Glutamatergic neuron (in vitro differentiated cells): ENCODE results near the gene SERTAD2. TPM values are rescaled to one million over a fixed set of nuclear protein-coding genes. Genes with fewer than 3 reads are reported as not detected.

Source experiments
- DNase-seq: peaks from one replicate; pipeline ENCODE4 v3.0.0; 2022
- H3K27ac Mint-ChIP-seq: one replicate; pipeline ENCODE4 v1.8.0; 2020; ENCODE audit warnings: mild to moderate bottlenecking, mixed read lengths, inconsistent platforms; ENCODE audit not compliant: unreplicated experiment
- H3K27me3 Mint-ChIP-seq: one replicate; pipeline ENCODE4 v1.8.0; 2020; ENCODE audit warnings: mild to moderate bottlenecking, moderate library complexity, mixed read lengths, inconsistent platforms; ENCODE audit not compliant: unreplicated experiment
- H3K36me3 Mint-ChIP-seq: one replicate; pipeline ENCODE4 v1.8.0; 2020; ENCODE audit warnings: mild to moderate bottlenecking, mixed read lengths, inconsistent platforms; ENCODE audit not compliant: unreplicated experiment
- H3K4me1 Mint-ChIP-seq: one replicate; pipeline ENCODE4 v1.8.0; 2020; ENCODE audit warnings: mild to moderate bottlenecking, low read depth, mixed read lengths, inconsistent platforms; ENCODE audit not compliant: unreplicated experiment
- H3K4me3 Mint-ChIP-seq: one replicate; pipeline ENCODE4 v1.8.0; 2020; ENCODE audit warnings: mild to moderate bottlenecking, mixed read lengths, inconsistent platforms; ENCODE audit not compliant: unreplicated experiment
- H3K9me3 Mint-ChIP-seq: one replicate; pipeline ENCODE4 v1.8.0; 2020; ENCODE audit warnings: mild to moderate bottlenecking, moderate library complexity, mixed read lengths, inconsistent platforms; ENCODE audit not compliant: unreplicated experiment
- total RNA-seq: library from RNA; stranded (reverse); fragmentation: NEBNext Ultra II Directional; extraction: Animal tissue kit (Norgen Biotek cat#: 25700); gene quantifications from one replicate; pipeline ENCODE4 v1.2.1, GENCODE V29; 2021; ENCODE audit not compliant: unreplicated experiment
- TF ChIP-seq, protein P1 (sequence below): fragments of 200-600 bp; sonication (generic); IDR thresholded peaks from one replicate; pipeline ENCODE4 v1.5.0; 2021; ENCODE audit not compliant: partially characterized antibody, unreplicated experiment

The SERTAD2 gene
- total RNA-seq, 1 donor from 2014 or later: 15.7 TPM

DNA sequence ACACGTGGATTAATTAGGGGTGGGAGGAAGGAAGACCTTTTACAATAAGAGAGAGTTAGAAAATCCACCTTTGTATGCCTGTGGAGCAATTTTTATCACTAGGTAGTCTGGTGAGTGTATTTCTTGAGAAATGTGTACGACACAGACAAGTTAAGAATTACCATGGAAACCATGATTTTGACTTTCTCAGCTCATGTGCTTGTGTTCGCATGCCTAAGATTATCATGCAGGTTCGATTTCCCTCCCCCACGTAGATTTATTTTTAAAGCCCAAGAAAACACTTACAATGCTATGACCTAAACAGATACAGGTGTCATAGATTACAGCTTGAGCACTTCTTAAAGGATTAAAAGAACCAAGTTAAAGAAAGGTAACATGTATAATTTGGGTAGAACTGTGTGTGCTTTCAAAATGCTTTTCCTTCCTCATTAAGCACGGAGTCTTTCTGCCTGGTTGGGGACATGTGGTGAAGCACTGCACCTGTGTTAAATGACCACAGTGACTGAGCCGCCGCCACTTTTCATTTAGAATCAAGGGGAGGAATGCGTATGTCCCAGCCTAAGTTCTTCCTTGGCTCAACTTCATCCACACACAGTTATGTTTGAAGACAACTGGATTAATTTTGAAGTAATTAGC lies 16.6 kb downstream of the SERTAD2 start:
- Mint-ChIP-seq H3K27ac (peak overlapping the region; percentile 10), H3K4me1 (peaks cover 72% of the 10 kb centered on the region), H3K9me3 (peaks cover 3% of the 10 kb centered on the region), H3K27me3 (no peaks in the 10 kb centered on the region), H3K36me3 (no peaks in the 10 kb centered on the region), H3K4me3 (no peak overlapping the region)
- DNase-seq: no peak
- TF ChIP-seq, protein P1, sequence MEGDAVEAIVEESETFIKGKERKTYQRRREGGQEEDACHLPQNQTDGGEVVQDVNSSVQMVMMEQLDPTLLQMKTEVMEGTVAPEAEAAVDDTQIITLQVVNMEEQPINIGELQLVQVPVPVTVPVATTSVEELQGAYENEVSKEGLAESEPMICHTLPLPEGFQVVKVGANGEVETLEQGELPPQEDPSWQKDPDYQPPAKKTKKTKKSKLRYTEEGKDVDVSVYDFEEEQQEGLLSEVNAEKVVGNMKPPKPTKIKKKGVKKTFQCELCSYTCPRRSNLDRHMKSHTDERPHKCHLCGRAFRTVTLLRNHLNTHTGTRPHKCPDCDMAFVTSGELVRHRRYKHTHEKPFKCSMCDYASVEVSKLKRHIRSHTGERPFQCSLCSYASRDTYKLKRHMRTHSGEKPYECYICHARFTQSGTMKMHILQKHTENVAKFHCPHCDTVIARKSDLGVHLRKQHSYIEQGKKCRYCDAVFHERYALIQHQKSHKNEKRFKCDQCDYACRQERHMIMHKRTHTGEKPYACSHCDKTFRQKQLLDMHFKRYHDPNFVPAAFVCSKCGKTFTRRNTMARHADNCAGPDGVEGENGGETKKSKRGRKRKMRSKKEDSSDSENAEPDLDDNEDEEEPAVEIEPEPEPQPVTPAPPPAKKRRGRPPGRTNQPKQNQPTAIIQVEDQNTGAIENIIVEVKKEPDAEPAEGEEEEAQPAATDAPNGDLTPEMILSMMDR: no peak

DNA sequence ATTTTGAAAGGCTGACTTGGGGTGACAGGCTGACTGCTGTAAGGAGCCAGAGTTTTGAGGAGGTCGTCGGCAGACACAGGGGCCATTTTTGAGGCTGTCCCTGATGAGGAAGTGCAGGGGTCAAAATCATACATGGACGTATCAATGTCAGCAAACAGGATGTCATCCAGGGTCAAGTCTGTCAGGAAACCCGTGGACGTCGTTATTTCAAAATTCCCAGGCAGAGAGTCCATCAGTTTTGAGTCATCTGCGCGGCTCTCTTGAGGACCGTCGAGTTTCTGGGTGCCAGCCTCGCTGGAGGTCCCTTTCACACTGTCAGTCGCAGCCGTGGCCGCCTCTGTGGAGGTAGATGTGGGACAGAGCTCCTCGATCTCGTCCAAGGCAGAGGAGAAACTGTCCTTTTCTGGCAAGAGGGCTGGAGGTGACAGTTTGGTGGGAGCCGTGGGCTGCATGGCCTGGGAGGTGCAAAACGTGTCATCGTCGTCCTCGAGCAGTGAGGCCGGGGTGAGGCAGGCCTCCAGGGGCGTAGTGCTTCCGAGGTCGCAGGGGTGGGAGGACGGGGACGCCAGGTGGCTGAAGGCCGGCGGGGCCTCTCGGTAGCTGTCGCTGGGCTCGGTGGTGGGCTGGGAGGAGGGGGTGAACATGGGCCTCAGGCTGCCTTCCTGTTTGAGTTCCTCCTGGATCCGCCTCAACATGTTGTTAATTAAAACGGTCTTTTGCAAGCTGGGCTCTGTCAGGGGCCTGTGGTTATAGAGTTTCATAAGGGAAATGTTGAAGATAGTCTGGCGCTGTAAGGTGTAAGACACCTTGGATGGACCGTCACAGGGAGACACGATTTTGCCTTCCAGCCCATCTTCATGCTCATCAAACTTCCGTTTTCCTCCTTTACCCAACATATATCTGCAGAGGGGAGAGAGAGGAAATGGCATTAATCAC lies 17.5 kb downstream of the SERTAD2 start:
- no peaks in the 10 kb centered on the region for H3K36me3 Mint-ChIP-seq
- peaks cover 72% of the 10 kb centered on the region for H3K4me1 Mint-ChIP-seq
- peak overlapping the region; percentile 57 for H3K27ac Mint-ChIP-seq
- H3K27me3 Mint-ChIP-seq: no peaks in the 10 kb centered on the region
- H3K4me3 Mint-ChIP-seq: peak overlapping the region; percentile 19
- TF ChIP-seq, protein P1: no peak
- H3K9me3 Mint-ChIP-seq: peaks cover 7% of the 10 kb centered on the region
- DNase-seq: no peak

DNA sequence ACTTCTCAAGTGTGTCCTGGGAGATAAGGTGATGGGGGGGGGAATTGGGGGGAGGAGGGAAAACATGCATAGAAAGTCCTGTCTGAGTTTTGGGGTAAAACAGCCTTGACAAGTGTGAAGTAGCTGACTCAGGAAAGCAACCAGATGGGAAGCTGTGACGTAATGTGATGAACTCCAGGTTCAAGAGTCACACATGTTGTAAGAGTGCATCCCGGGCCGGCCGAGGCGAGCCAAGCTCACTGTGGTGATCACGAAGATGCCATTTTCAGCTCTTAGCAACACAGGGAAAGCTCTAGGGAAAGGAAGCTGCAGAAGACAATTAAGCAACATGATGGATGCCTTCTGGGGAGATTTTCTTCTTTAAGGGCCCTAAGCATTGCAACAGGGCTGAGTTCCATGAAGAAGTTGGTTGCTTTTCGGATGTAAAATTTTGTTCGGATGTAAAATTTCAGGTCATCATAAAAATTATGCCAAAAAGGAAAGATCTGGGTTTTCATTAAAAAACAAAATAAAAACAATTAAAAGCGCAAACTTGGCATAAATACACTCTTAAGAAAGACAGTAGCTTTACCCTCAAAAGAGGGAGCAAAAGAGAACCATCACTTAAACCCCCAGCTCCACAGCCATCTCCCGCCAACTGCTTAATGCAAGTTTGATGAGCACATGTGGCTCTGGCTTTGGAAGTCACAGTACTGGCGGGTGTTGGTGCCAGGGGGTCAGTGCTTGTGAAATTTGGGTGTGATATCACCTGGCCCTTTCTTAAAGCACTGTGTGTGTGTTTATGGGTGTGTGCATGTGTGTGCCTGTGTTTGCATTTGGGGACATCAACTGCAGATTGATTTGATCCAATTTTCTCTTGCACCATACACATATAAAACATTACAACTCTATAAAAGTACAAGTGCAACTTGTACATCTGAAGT lies 19.1 kb downstream of the SERTAD2 start:
- peak; percentile 80 for DNase-seq
- peak overlapping the region; percentile 85 for H3K27ac Mint-ChIP-seq
- H3K9me3 Mint-ChIP-seq: peaks cover 7% of the 10 kb centered on the region
- peaks cover 6% of the 10 kb centered on the region for H3K27me3 Mint-ChIP-seq
- H3K36me3 Mint-ChIP-seq: no peaks in the 10 kb centered on the region
- TF ChIP-seq, protein P1: no peak
- H3K4me1 Mint-ChIP-seq: peaks cover 75% of the 10 kb centered on the region
- H3K4me3 Mint-ChIP-seq: peak overlapping the region; percentile 47

DNA sequence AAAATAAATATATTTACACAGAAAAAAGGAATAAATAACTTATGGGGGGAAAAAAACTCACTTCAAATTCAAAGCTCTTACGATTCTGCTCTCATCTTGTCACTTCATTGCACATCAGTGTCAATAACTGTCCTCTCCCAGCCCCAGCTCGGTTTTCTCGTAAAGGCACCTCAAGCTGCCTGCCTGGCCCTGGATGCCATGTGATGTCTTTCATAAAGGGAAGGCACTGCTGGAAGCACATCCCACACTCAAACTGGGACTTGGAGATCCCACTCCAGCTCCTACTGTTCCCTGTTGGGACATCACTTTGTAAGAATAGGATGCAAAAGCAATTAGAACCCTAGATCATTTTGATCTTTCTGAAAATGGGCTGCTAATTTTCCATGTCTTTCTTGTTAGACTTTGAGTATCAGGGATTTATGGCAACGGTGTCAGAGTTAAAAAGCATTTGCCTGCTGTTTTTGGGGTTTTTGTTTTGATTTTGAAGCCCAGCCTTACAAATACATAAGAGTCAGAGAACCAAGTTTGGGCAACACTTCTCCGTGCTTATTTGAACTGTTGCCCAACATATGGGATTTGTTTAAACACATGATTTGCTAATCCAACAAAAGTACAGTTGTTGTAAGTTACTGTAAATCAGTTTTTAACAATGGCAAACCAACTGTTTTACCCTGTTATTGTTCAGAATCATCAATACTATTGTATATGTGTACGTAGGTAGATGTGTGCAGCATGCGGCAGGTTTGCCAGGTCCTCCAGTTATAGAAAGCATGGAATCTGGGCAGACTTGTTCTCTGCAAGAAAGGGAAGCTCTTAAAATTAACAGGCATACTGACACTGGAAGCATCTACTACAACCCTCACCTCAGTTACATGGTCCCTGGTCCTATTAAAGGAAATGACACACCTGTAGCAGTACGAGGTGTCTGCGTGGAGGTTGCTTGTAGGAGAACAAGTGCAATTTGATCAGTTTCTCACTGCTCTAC lies 20.6 kb downstream of the SERTAD2 start:
- DNase-seq: no peak
- Mint-ChIP-seq H3K4me1 (peaks cover 70% of the 10 kb centered on the region), H3K36me3 (no peaks in the 10 kb centered on the region), H3K27me3 (peaks cover 6% of the 10 kb centered on the region), H3K9me3 (peaks cover 9% of the 10 kb centered on the region), H3K4me3 (peak overlapping the region; percentile 72), H3K27ac (peak overlapping the region; percentile 76)
- TF ChIP-seq, protein P1: no peak
